Measurements from ENCODE around the gene MAD1L1.

The MAD1L1 gene

GRCh38 chr7:2138146-2138765 lies 94.5 kb downstream of the MAD1L1 start:
- DNase-seq (ENCODE audit: low spot score): no peak

- no peak for DNase-seq (ENCODE audit: low spot score)
Measured at GRCh38 chr7:2134740-2135139, 98.0 kb downstream of the MAD1L1 start.

GRCh38 chr7:2132243-2132642 lies 100.5 kb downstream of the MAD1L1 start:
- no peak for DNase-seq (ENCODE audit: low spot score)

GRCh38 chr7:2131800-2132199 lies 100.9 kb downstream of the MAD1L1 start:
- DNase-seq (ENCODE audit: low spot score): no peak

- no peak for DNase-seq (ENCODE audit: low spot score)
Measured at GRCh38 chr7:2131341-2131740, 101.4 kb downstream of the MAD1L1 start.

GRCh38 chr7:2130096-2130375 lies 102.7 kb downstream of the MAD1L1 start:
- DNase-seq (ENCODE audit: low spot score): no peak

- no peak for DNase-seq (ENCODE audit: low spot score)
Measured at GRCh38 chr7:2129323-2130095, 103.2 kb downstream of the MAD1L1 start.

- DNase-seq (ENCODE audit: low spot score): no peak
Measured at GRCh38 chr7:2128601-2129322, 104.0 kb downstream of the MAD1L1 start.

GRCh38 chr7:2126621-2127020 lies 106.1 kb downstream of the MAD1L1 start:
- DNase-seq (ENCODE audit: low spot score): no peak

- no peak for DNase-seq (ENCODE audit: low spot score)
Measured at GRCh38 chr7:2125931-2126330, 106.8 kb downstream of the MAD1L1 start.

- no peak for DNase-seq (ENCODE audit: low spot score)
Measured at GRCh38 chr7:2124604-2125345, 108.0 kb downstream of the MAD1L1 start.

- DNase-seq (ENCODE audit: low spot score): no peak
Measured at GRCh38 chr7:2123916-2124315, 108.8 kb downstream of the MAD1L1 start.

GRCh38 chr7:2123360-2123759 lies 109.4 kb downstream of the MAD1L1 start:
- DNase-seq (ENCODE audit: low spot score): no peak

GRCh38 chr7:2122651-2123050 lies 110.1 kb downstream of the MAD1L1 start:
- no peak for DNase-seq (ENCODE audit: low spot score)

- DNase-seq (ENCODE audit: low spot score): no peak
Measured at GRCh38 chr7:2120841-2121830, 111.6 kb downstream of the MAD1L1 start.

- no peak for DNase-seq (ENCODE audit: low spot score)
Measured at GRCh38 chr7:2120251-2120660, 112.5 kb downstream of the MAD1L1 start.

GRCh38 chr7:2118630-2119190 lies 114.0 kb downstream of the MAD1L1 start:
- DNase-seq (ENCODE audit: low spot score): no peak

- no peak for DNase-seq (ENCODE audit: low spot score)
Measured at GRCh38 chr7:2118056-2118455, 114.7 kb downstream of the MAD1L1 start.

- no peak for DNase-seq (ENCODE audit: low spot score)
Measured at GRCh38 chr7:2117646-2118045, 115.1 kb downstream of the MAD1L1 start.

- peak; percentile 83 for DNase-seq (ENCODE audit: low spot score)
Measured at GRCh38 chr7:2116989-2117591, 115.7 kb downstream of the MAD1L1 start.

GRCh38 chr7:2116448-2116810 lies 116.3 kb downstream of the MAD1L1 start:
- DNase-seq (ENCODE audit: low spot score): no peak
